ENCODE data around the gene OR6X1. TPM values are rescaled to one million over a fixed set of nuclear protein-coding genes. Genes with fewer than 3 reads are reported as not detected.

The OR6X1 gene
- total RNA-seq, 1 experiment from 2014 or later = not detected

DNA sequence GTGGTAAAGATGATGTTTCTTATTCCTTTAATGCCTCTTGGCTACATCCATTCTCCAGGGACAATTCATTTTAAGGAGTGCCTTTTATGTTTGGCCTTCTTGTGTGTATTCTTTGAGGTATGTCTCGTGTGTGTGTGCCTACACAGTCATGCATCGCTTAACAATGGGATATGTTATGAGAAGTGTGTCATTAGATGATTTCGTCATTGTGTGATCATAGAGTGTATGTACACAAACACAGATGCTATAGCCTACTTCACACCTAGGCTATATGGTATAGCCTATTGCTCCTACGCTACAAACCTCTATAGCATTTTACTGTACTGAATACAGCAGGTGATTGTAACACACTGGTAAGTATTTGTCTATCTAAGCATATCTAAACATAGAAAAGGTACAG lies 35.8 kb downstream of the OR6X1 start:
- no peak overlapping the region for H4K91ac ChIP-seq (ENCODE audit: insufficient read length, low read depth, low read length)
- H3K9ac ChIP-seq (ENCODE audit: extremely low read depth, insufficient read length, low read length) = no peak overlapping the region
- H3K27me3 Mint-ChIP-seq (ENCODE audit: low read depth) = no peaks in the 10 kb centered on the region
- TF ChIP-seq, protein P1, sequence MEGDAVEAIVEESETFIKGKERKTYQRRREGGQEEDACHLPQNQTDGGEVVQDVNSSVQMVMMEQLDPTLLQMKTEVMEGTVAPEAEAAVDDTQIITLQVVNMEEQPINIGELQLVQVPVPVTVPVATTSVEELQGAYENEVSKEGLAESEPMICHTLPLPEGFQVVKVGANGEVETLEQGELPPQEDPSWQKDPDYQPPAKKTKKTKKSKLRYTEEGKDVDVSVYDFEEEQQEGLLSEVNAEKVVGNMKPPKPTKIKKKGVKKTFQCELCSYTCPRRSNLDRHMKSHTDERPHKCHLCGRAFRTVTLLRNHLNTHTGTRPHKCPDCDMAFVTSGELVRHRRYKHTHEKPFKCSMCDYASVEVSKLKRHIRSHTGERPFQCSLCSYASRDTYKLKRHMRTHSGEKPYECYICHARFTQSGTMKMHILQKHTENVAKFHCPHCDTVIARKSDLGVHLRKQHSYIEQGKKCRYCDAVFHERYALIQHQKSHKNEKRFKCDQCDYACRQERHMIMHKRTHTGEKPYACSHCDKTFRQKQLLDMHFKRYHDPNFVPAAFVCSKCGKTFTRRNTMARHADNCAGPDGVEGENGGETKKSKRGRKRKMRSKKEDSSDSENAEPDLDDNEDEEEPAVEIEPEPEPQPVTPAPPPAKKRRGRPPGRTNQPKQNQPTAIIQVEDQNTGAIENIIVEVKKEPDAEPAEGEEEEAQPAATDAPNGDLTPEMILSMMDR (conservative IDR thresholded peaks at IDR 0.05) = no peak
- no peak overlapping the region for H2BK12ac ChIP-seq (ENCODE audit: insufficient read length, low read depth, low read length)
- no peaks in the 10 kb centered on the region for H3K79me2 ChIP-seq (ENCODE audit: insufficient read depth, low read length)
- no peaks in the 10 kb centered on the region for H3K27me3 ChIP-seq (ENCODE audit: insufficient read depth, low read length)
- no peak overlapping the region for H3K18ac ChIP-seq (ENCODE audit: insufficient read length, low read depth, low read length)
- no peak overlapping the region for H4K5ac ChIP-seq (ENCODE audit: insufficient read length, low read depth, low read length)
- H3K23ac ChIP-seq (ENCODE audit: insufficient read length, low read depth, low read length) = no peak overlapping the region
- no peak overlapping the region for H2BK120ac ChIP-seq (ENCODE audit: low read depth, low read length, poor library complexity, severe bottlenecking)
- no peaks in the 10 kb centered on the region for H3K23me2 ChIP-seq (ENCODE audit: insufficient read length, low read depth, low read length, poor library complexity, severe bottlenecking)
- no peak overlapping the region for H4K8ac ChIP-seq (replicated peaks; ENCODE audit: insufficient read length, low read depth, low read length)
- H3K9me3 ChIP-seq (ENCODE audit: control insufficient read depth, low read depth, low read length) = no peaks in the 10 kb centered on the region
- no peak overlapping the region for H3T11ph ChIP-seq (ENCODE audit: low read length)
- no peak for DNase-seq
- no peak overlapping the region; a peak in 1 of 7 replicates for H3K27ac Mint-ChIP-seq
- H3K79me1 ChIP-seq (ENCODE audit: insufficient read depth, low read depth, low read length, poor library complexity, severe bottlenecking) = no peaks in the 10 kb centered on the region
- no peak overlapping the region for H2BK5ac ChIP-seq (ENCODE audit: insufficient read length, low read length)
- H3K4me3 Mint-ChIP-seq = no peak overlapping the region
- H3K36me3 Mint-ChIP-seq (ENCODE audit: insufficient read depth in 1 of 3, low read depth in 3 of 3) = peaks cover 0 to 4% (median 4%) of the 10 kb centered on the region in 3 experiments; a peak in 6 of 7 replicates
- no peak overlapping the region for H3K4ac ChIP-seq (ENCODE audit: low read depth, low read length)
- no peak overlapping the region for H3K27ac ChIP-seq (ENCODE audit: insufficient read length, low read depth, low read length)
- no peak overlapping the region for H2AK5ac ChIP-seq (ENCODE audit: insufficient read length, low read length)
- no peak overlapping the region for H2BK15ac ChIP-seq (ENCODE audit: low read depth, low read length)
- H2AFZ ChIP-seq (ENCODE audit: low read length) = no peak overlapping the region
- no peak overlapping the region for H2BK20ac ChIP-seq (ENCODE audit: low read depth, low read length, poor library complexity, severe bottlenecking)
- no peak overlapping the region for H3K56ac ChIP-seq (ENCODE audit: insufficient read length, low read depth, low read length)
- H3K14ac ChIP-seq (ENCODE audit: insufficient read depth, low read length) = no peak overlapping the region
- no peaks in the 10 kb centered on the region for H3K4me1 ChIP-seq (ENCODE audit: insufficient read depth, low read length)
- no CpG with 5 or more reads among the region's 4 CpGs for WGBS (ENCODE audit: extremely low coverage, insufficient read length, low lambda C conversion rate)
- no peaks in the 10 kb centered on the region; a peak in 2 of 5 replicates for H3K9me3 Mint-ChIP-seq
- no peak overlapping the region for H3K4me2 ChIP-seq (ENCODE audit: insufficient read depth, insufficient read length, low read length)
- no peaks in the 10 kb centered on the region for H3K4me1 Mint-ChIP-seq
- no peaks in the 10 kb centered on the region for H4K20me1 ChIP-seq (ENCODE audit: control insufficient read depth, insufficient read depth, insufficient read length)
